HG03196 (cell line): ENCODE results near the gene AHSG.
"Not testable (repeated sequence)": the region's sequence is repeated elsewhere in the genome, so short reads cannot be mapped to it uniquely, and the experiment has no call there.

Source experiments
- ATAC-seq: cut with Tn5 transposase; IDR thresholded peaks from one replicate; pipeline ENCODE4 v1.9.1; 2021; ENCODE audit not compliant: unreplicated experiment

The AHSG gene

DNA sequence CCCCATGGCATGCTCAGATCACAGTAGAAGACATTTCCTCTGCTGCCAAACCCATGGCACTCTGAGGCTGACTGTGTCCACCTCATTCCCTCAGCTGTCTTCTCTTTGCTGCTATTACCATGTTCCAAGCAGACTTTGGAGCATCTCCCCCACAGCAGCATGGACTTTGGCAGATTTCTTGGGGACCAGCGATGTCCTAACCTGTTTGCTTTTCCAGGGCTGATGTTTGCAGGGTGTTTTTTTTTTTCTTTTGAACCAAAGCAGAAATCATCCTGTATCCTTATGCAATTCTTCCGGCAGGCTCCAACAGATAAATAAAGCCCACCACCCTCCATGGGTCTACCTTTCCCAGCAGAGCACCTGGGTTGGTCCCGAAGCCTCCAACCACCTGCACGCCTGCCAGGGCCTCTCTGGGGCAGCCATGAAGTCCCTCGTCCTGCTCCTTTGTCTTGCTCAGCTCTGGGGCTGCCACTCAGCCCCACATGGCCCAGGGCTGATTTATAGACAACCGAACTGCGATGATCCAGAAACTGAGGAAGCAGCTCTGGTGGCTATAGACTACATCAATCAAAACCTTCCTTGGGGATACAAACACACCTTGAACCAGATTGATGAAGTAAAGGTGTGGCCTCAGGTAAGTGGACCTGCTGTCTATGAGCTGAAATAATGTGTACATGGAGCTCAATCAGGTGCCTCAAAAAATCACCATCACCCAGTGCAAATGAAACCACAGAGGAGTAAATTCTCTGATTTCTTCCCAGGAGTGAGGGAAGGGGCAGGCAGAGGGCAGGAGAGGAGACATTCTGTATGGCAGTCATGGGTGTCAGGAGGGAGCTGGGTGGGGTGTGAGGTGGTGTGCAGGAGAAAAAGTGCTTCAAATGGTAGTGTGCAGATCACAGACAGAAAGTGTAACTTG lies at the start of gene AHSG:
Gene AHSG, plus strand, starts transcription at position 340 of the 916 bp plus-strand sequence. Its CDS starts 82 bp downstream, at position 422.
- no peak for ATAC-seq

- no peak for ATAC-seq
These were observed 48.3 kb upstream of the AHSG start for GRCh38 chr3:186564586-186564985.

DNA sequence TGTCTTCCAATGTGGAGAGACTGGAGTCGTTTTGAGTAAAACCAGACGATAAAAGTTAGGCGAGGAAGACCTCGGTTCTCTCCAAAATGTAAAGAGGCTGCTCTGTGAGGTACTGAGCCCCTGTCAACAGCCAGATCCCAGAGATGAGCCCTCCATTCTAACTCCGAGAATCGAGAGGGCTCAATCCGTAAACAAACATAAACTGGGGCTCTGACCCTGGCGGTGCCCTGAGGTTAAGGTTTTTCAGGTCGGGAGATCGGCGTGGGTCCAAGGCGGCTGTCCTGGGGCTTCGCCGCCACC lies 46.1 kb upstream of the AHSG start:
- no peak for ATAC-seq

- peak; percentile 45 for ATAC-seq
These were observed 45.6 kb upstream of the AHSG start, which contains the start of gene TBCCD1 for GRCh38 chr3:186567072-186567921. Gene TBCCD1, minus strand, starts transcription at chr3:186567339. Its CDS starts 3,010 bp downstream, at chr3:186564329.

GRCh38 chr3:186569361-186569760 lies 43.5 kb upstream of the AHSG start:
- not testable (repeated sequence) for ATAC-seq

DNA sequence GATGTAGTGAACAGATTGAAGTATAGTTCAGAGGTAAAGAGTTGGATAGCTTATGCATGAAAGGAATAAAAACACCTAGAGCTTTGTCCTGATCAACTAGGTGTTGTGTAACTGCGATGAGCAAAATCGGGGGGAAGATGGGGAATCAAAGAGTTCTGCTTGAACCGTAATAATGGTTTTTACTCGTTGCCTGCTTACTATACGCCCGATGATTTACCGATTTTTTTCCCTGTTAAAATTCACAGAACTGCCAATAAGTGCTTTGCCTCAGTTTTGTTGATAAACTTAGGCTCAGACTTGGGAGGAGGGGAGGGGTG lies 43.1 kb upstream of the AHSG start:
- no peak for ATAC-seq

DNA sequence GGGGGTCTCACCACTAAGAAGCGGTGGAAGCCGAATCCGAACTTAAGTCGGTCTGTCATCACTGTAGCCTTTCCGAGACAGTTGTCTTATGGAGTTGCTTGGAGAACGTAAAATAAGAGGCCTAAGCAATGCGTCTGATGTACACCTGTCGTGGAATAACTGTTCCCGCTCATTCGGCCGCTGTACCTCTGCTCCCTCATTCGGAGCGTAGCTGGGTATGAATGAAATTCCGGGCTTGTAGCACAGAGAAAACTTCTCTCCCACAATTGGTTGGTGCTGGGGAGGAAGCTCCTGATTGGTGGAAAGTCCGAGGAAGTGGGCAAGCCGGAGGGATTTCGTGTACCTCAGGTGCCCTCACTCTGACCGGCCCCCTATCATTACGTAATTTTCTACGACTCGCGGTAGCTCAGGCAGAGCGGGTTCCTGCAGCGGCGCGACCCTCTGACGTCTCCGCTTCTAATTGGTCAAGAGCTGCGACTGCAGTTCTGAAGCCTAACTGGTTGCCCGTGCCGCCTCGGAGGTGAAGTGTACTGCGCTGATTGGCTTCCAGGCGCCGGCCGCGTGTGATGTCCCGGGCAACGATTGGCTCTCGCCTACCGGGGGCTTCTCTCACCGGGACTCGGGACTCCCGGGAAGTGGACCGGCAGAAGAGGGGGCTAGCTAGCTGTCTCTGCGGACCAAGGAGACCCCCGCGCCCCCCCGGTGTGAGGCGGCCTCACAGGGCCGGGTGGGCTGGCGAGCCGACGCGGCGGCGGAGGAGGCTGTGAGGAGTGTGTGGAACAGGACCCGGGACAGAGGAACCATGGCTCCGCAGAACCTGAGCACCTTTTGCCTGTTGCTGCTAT lies 42.5 kb upstream of the AHSG start, which contains the start of gene DNAJB11:
Gene DNAJB11, plus strand, starts transcription at position 625 of the 845 bp plus-strand sequence. Its CDS starts 178 bp downstream, at position 803.
- peak; percentile 86 for ATAC-seq

DNA sequence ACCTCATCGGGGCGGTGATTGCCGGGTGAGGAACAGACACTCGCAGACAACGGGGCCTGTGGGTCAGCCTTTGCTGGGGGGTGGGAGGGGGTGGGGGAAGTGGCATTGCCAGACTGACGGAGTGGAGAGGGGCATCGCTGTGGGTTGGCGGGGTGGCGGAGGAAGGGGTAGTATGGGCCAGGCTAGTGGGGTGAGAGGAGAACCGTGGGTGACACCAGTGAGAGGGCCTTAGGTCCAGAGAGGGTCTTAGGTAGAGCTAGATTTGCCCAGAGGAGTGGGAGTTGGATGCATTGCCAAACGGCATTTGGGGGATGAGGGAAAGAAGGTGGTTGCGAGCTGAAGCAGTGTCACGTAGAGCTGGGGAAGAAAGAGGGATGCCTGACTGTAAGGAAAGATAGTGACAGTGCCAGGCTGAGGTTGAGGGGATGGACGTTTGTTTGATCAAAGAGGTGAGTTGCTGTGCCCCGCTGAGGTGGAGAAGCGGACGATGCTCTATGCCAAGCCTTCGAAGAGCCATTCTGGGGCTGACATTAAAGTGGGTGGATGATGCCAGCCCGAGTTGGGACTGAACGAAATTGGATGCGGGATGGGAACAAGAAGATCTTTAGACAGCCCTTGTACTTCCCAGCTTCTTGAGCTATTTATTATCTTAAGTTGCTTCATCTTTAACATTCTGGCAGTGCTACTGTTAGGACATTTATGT lies 41.8 kb upstream of the AHSG start:
- ATAC-seq = no peak

GRCh38 chr3:186571644-186572013 lies 41.2 kb upstream of the AHSG start:
- no peak for ATAC-seq

DNA sequence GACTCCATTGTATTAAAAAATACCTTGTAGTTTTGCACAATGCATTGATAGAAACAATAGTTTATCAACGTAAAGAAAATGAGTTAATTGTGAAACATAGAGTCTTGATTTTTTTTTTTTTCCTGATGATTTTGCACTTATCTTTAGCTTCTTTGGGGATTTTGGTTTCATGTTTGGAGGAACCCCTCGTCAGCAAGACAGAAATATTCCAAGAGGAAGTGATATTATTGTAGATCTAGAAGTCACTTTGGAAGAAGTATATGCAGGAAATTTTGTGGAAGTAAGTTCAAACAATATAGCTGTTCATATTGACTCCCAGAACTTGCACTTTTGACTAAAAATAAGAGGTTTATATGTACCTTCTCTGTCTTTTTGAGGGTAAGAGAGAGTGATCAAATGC lies 35.3 kb upstream of the AHSG start:
- ATAC-seq = no peak

- no peak for ATAC-seq
These were observed 32.1 kb upstream of the AHSG start for GRCh38 chr3:186580785-186581184.

DNA sequence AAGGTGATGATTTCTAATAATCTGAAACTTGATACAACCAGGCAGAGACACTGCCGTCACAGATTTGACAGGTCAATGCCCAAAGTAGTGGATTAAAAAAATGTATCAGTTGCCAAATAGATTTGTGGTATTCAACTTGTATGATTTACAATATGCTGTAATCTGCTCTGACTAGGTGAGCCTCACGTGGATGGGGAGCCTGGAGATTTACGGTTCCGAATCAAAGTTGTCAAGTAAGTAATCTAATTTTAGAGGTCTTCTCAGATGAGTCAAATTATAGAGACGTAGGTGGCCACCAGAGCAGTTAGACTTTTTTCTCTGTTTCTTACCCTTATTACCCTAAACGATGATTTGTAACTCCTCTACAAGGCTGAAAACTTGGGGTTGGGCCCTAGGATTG lies 30.3 kb upstream of the AHSG start:
- ATAC-seq = no peak

- no peak for ATAC-seq
These were observed 29.0 kb upstream of the AHSG start for GRCh38 chr3:186583831-186584230.

DNA sequence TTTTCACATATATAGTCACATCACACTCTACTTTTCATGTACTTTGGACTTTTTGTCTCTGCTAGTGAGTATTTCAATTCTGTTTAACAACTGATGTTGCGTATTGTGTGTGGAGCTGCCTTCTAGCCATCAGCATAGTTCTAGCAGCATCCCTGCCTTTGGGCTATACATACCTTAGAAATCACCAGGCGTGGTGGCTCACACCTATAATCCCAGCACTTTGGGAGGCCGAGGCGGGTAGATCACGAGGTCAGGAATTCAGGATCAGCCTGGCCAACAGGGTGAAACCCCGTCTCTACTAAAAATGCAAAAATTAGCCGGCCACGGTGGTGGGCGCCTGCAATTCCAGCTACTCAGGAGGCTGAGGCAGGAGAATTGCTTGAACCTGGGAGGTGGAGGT lies 26.6 kb upstream of the AHSG start:
- not testable (repeated sequence) for ATAC-seq

DNA sequence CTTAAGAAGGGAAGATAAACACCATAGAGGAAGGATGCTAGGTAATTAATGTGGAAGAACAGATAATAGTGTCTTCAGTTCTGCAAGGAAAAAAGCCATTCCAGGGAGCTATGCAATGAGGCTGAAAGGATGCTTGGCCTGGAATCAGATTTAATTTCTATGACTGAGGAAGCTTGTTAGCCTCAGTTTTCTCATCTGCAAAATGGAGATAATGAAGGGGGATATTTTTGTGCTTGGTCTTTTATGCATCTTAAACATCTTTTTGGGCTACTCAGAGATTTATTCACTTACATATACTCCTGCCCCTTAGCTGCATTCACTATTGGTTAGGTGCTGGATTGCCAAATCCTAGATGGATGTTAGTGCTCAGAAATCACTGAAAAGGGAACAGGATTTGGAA lies 25.7 kb upstream of the AHSG start:
- ATAC-seq = no peak

DNA sequence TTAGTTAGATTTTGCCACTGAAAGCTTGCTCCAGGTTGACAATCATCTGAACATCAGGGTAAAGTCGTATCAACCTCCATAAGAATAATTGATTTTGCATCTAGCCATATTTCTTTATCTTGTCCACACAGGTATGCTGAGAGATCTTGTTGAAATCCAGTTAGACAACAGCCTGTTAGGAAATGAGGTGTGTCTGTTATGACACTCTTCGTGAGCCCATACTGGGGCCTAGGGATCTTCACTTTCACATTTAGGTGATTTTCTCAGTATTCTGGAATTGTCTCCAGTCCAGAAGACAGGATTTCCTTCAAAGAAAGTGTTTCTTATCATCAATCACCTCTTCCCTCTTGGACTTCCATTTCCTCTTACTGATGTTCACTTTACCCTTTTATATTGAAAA lies 24.2 kb upstream of the AHSG start:
- ATAC-seq = no peak

DNA sequence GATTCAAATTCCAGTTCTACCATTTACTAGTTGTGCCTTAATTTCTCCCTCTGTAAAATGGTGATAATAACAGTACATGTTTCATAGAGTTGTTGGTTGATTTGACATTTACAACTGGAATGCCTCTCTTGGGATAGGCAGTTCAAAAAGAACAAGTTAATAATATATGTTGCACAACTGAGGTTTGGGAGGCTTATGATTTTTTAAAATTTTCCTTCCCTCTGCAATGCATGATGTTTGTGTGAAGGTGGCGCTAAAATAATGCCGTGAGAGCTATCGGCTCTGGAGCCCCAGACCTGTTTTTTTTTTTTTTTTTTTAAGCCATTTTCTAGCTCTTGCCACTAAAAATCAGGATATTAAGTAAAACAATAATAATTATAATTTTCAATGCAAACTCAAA lies 23.7 kb upstream of the AHSG start:
- ATAC-seq = no peak

DNA sequence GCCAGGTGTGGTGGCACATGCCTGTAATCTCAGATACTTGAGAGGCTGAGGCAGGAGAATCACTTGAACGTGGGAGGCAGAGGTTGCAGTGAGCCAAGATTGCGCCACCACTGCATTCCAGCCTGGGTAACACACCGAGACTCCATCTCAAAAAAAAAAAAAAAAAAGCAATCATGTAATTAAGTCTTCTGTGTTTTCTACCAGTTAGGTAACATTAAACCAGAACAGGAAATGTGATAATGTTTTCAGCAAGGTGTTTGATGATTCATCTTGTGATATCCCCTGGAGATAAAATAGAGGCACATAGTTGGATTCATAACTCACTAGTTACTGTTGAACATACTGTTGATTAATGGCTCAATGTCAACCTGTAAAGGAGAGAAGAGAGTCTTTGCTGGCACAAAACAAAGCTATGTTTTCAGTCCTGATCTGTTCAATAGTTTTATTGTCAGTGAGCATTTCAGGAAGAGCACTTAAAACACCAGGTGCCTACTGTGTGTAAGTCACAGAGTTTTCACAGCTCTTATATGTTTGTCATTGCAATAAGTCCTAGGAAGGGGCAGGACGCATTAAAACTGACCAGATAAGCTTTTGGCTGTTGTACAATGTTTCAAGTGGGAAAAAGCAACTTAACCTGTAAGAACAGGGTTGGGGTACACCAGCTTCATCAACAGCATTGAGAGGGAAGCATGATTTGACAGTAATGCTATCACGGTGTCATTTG lies 22.8 kb upstream of the AHSG start:
- no peak for ATAC-seq

GRCh38 chr3:186590580-186591295 lies 22.1 kb upstream of the AHSG start:
- no peak for ATAC-seq
